Frontal cortex (tissue), 4 donors: ENCODE data around the gene DCAF4. TPM values are rescaled to one million over a fixed set of nuclear protein-coding genes. Genes with fewer than 3 reads are reported as not detected.
A peak's percentile ranks its signal among the peaks of the same experiment; 100 is the strongest.
"Not testable (repeated sequence)": the region's sequence is repeated elsewhere in the genome, so short reads cannot be mapped to it uniquely, and the experiment has no call there.

Source experiments
- DNase-seq, 2 donors: peaks; one replicate each; pipeline ENCODE4 v3.0.0; 2012; ENCODE audit warnings: low spot score in 2 of 2
- FAIRE-seq: peaks from 2 replicates; lab custom pipeline; 2012; peaks lifted over from hg19 to GRCh38; lab: Jason Lieb, UNC
- total RNA-seq: library from RNA; depleted of rRNA; stranded (reverse); fragments of >200 nt; gene quantifications from one replicate; pipeline ENCODE4 v1.2.3, GENCODE V29; 2014
- donor health status: control.
- donor health status: control.
- donor health status: control.

The DCAF4 gene
- total RNA-seq, 1 donor from 2014 or later, result 9.4 TPM

DNA sequence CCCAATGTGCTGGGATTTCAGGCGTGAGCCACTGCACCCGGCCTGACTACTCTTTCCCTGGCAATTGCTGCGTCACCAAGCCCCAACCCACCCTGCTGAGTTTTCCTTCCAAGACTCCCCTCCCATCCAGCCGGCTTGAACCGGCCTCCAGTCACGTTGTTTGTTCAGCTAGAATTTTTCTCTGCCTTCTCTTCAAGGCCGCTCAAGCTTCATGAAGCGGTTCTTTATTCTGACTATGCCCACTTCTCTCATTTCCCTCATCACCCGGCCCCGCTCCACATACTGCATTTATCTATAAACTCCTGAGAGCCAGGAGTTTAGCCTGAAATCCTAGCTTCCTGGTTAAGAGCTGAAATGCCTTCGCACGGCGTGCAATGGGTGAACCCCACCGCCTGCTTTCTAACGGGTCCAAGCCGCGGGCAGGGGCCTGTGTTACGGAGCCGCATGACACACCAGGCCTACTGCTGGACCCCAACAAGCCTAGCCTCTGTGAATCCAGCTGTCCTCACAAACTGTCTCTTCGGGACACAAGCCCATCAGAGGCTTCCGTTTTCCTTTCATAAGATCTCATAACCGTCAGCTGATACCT, 999 bp upstream of the DCAF4 start:
- FAIRE-seq (no peak), DNase-seq (no peak)

DNA sequence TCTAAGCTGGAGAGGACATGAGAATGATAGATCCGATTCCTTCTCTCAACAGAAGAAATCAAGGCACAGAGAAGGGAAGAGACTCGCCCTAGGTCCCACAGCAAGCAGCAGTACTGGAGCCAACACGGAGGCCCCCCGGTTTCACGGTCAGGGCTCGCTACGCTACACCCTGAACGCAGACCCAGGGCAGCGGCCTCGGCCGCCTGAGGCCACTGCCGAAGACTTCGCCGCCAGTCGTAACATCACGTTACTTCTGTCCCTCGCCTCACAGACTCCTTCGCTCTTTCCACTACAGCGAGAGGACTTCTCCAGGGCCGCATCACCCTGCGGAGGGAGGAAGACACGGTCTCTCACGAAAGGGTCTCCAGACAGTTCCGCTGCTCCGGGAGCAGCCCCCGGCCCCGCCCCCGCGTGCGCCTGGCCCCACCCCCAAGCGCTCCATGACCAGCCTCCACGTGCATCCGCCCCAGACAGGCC, 411 bp upstream of the DCAF4 start:
- DNase-seq (no peak), FAIRE-seq (no peak)

DNA sequence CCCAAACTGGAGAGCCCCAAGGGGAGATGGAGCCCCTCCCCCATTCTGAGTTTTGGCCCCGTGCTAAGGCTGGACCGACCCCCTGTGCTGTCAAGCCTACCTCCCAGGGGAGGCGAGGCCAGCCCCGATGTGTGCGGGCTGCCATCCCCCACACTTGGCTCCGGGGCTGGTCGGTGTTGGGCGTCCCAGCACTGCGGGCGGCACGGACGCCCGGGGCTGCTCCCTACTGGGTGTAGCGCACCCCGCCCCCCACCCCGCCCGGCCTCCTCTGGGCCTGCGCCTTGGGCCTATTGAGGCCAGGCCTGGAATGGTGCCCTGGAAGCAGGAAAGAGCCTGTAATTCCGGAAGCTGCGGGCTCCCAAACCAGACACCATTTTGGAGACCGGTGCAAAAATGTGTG, 2.6 kb downstream of the DCAF4 start:
- FAIRE-seq (no peak), DNase-seq (no peak)

DNA sequence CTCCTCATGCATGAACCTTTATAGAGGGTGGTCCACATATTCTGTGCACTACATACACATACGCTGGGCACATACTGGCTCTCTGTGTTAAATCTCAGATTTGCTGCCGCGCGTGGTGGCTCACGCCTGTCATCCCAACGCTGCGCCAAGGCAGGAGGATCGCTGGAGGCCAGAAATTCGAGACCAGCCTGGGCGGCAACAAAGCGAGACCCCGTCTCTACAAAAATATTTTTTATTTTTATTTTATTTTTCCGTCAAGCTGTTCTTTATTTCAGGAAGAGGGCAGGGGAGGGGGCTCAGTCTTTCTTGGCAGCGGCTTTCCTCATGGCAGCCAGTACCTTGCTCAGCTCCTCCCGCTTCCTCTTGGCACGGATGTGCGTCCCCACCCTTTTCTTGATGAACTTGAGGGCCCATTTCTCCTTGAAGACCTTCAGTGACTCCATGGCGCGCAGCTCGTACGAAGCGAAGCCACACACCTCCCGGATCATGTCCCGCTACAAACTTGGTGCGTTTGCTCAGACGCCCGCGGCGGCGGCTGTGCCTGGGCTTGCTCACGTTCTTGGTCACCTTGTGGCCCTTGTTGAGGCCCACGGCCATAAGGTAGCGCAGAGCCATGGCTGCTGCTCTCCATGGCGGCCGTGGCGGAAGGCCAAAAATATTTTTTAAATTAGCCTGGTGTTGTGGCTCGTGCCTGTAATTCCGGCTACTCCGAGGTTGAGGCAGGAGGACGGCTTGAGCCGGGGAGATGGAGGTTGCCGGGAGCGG, 3.2 kb downstream of the DCAF4 start:
- no peak for FAIRE-seq
- no peak for DNase-seq

DNA sequence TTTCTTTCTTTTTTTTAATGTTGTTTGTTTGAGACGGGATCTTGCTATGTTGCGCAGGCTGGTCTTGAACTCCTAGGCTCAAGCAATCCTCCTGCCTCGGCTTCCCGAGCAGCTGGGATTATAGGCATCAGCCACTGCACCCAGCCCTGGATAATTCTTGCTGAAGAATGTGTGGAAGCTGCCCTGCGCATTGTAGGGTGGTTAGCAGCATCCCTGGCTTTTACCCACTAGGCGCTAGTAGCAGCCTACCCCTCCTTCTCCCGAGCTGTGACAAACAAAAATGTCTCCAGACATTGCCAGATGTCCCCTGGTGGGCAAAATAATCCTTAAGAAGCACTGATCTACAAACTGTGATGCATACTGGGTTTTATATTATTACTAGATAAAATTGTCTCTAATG, 6.6 kb downstream of the DCAF4 start:
- DNase-seq (no peak), FAIRE-seq (no peak)

DNA sequence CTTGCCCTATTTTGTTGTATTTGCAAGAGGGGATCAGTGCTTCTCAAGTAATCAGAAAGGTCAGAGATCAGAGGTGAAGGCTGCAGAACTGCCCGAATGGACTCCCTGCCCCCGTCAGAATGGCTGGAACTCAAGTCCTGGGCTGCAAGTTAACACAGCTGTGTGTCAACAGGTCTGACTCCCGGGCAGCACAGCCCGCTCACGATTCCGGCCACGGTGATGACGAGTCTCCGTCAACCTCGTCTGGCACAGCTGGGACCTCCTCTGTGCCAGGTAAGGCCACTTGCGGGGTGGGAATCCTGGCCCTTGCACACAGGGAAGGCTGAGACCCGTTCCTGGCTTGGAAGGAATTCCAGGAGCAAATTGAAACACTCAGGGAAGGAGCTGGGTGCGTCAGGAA, 13.4 kb downstream of the DCAF4 start:
- FAIRE-seq (no peak), DNase-seq (no peak)

DNA sequence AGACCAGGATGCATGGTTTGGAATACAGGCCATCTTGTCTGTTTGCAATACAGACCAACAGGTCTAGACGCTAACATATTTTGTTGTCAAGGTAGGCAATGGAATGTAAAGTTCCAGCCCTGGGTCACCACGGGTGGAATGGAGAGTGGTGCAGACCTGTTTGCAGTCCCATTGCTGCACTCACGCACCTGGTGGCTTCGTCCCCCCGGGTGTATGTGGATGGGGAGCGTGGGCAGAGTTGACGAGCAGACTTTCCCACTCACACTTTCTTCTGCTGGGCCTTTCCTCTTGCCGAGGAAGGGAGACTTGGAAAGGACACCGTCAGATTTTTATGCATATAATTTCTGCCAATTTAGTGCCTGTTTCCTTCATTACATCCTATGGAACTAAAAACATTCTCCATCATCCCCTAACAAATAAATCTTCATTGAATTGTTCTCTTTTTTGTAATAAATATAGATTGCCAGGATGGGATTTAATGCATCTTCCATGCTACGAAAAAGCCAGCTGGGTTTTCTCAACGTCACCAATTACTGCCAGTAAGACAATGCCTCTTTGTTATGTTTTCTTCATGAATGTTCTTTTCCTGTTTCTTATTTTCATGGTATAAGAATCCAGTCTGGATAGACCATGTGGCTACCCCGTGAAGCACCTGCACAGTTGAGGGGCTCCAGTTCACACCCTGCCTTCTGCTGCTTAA, 15.2 kb downstream of the DCAF4 start:
- no peak for FAIRE-seq

DNA sequence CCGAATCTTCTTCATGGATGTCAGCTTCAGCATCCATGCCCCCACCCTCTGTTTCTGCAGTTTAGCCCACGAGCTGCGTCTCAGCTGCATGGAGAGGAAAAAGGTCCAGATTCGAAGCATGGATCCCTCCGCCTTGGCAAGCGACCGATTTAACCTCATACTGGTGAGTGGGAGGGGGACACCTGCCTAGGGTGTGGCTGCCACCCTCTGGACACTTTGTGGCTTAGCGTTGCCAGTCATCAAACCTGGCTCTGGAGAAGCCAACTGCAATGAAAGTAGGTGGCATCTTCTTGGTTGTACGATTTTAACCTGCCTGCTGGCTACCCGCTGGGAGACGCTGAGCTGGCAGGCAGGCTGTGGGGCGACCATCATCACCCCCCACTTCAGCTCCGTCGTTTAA, 16.7 kb downstream of the DCAF4 start:
- FAIRE-seq, result no peak

More for the DNA sequence above, 15.2 kb downstream of the DCAF4 start:
- no peak for DNase-seq

DNA sequence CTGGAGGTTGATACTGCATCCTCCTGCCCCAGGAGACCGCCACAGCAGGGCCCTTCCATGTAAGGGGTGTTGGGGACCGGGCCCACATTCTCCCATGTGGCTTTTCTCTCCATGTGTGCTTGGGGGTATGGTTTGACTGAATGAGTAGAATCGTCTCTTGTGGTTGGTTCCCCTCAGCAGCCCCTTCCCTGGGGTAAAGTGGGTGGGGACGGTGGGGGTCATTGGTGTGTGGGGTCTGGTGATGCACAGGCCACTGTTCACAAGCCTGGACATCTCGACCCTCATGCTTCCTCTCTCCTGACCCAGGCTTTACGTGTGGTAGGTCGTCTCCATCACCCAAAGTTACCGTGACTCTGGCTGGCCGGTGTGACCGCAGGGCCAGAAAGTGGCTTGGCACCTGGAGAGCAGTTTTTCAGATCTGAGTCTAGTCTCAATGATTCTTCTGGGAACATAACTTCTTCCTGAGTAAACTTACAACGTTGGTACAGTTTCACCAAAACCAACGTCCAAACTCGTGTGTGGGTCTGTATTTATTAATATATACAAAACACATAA, 17.7 kb downstream of the DCAF4 start:
- FAIRE-seq (no peak), DNase-seq (no peak)

More for the DNA sequence above, 16.7 kb downstream of the DCAF4 start:
- no peak for DNase-seq

DNA sequence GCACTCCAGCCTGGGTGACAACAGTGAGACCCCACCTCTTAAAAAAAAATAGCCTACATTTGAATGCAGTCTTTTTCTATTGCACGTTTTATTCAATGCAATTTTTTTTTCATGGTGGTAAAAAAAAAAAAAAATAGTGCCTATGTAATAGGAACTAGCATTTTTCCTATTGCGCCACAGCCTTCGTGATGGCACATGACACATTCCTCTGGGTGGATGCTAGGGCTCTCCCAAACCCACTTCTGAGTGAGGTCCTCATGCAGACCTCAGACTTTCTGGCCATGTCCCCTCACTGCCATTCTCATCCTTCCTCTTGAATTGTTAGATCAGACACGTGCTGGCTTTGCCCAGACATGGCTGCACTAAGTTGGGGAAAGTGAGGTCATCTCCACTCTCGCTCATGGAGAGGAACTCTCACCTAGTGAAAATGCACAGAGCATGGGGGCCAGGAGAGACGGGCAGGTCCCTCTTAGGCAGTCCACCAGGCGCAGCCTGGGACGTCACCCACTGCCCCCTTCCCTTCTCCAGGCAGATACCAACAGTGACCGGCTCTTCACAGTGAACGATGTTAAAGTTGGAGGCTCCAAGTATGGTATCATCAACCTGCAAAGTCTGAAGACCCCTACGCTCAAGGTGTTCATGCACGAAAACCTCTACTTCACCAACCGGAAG, 19.2 kb downstream of the DCAF4 start:
- no peak for FAIRE-seq
- DNase-seq, result no peak

DNA sequence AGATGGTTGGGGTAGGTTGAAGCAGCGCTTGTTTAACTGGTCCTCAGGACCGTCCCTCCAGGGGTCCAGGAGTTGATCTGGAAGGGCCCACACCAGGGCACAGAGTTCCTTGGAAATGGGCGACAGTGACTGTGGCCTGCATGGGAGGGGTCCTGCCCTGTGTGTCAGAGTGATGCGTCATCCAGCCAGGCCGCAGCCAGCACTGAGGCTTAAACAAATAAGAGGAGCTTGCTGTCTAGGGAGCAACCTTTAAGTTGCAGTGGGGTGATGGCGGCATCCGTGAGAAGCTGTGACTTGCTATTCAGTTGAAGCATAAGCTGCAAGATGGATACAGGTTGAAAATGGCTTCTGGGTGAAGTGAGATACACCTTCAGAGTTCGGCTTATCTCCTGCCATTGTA, 20.2 kb downstream of the DCAF4 start:
- FAIRE-seq (no peak), DNase-seq (no peak)

DNA sequence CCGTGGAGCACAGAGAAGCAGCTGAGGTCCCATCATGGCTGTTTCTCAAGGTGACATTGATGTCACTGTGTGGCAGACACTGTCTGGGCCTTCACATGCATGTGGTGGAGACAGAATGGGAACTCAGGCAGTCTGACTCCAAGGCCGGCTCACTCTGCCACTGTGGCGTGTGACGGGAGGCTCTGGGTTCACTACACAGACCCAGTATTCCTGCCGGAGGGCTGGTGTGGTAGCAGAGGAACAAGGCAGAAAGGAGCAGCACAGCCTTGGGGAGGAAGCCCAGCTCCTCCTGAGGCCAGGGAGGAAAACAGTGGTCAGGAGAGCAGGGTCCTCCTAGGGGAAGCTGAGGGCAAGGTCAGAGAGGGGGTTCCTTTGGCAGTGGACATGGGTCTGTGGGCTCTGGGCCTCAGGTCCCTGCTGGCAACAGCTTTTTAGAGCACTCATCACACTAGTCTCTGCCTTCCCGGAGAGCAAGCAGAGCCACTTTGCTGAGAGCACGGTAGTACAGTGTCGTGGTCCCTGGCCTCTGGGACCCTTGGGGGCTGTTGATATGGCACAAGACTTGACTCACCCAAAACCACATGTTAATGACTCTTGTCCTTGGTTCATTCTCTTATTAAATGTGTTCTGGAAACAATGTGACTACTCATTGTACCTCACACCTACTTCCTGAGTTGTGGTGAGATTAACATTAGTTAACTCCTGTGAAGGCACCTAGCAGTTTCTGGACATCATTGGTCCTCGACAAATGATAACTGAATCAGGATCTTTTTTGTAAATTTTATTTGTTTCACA, 21.3 kb downstream of the DCAF4 start:
- FAIRE-seq, result no peak
- no peak for DNase-seq

DNA sequence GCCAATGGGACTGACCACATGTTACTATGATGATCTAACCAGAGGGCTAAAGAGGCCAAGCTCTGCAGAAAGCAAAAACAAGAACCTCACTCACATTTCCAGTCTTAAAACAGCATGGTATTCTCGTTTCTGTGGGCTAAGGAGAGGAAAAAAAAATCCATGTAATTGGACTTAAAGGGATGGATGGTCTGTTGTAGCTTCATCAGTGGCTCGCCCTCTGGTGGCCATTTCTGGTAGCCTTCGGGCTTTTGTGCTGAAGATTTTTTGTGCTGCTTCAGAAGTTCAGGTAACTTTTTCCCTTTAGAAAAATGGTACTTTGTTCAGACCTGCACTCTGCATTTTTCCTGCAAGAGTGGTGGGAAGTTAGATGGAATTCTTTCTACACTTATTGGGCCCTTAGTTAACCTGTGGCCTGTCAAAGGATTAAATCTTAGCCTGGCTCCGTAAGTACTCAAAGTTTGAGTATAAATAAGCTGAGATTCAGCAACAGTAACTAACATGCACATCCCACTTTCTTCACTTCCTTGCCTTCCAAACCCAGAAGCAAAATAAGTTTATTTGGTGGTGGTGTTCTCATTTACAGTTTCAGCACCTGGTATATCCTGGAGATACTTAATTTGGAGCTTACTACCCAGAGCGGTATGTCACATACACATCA, 22.3 kb downstream of the DCAF4 start:
- DNase-seq (peak; percentile 37 to 61), FAIRE-seq (no peak)

DNA sequence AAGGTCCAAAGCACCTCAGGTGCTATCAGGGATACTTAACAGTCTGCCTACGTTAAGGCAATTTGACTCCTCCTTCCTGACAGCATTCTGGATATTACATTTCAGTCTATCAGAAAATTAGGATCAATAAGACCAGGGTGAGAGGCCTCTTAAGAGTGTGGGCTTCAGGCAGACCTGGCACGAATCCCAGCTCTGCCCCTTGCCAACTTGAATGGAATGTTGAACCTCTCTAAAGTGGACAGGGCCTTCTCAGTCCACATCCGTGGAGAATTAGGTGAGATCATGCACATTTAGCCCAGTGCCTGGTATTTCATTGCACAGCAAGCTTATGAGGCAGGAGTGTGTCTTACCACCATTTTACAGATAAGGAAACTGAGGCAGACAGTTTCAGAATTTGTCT, 25.9 kb downstream of the DCAF4 start:
- DNase-seq, result no peak
- FAIRE-seq, result no peak

DNA sequence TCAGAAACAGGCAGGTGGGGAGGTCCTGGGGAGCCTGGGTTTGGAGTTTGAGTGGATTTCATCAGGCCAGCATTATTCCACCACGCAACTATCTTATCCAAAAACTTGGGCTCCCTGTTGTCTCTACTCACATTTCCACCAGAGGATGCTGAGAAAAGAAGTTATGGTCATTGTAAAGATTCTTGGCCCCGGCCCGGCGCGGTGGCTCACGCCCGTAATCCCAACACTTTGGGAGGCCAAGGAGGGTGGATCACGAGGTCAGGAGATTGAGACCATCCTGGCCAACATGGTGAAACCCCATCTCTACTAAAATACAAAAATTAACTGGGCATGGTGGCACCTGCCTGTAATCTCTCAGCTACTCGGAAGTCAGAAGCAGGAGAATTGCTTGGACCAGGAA, 30.5 kb downstream of the DCAF4 start:
- not testable (repeated sequence) for FAIRE-seq, DNase-seq

DNA sequence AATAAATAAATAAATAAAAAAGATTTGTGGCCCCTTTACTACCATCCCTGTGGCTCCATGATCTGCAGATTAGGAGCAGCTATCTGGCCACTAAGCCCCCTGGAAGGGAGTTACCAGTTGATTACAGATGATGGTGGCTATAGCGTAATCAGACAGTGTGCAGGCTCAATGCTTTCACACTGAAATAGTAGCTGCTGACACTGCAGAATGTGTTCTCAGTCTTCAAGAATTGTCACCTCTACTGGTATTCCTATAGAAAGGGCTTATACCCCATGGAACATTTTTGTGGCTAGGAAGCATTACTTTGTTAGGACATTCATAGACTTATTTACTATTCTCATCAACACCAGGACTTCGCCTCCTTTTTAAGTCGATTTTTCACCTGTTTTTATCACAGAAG, 30.9 kb downstream of the DCAF4 start:
- DNase-seq (no peak), FAIRE-seq (no peak)

DNA sequence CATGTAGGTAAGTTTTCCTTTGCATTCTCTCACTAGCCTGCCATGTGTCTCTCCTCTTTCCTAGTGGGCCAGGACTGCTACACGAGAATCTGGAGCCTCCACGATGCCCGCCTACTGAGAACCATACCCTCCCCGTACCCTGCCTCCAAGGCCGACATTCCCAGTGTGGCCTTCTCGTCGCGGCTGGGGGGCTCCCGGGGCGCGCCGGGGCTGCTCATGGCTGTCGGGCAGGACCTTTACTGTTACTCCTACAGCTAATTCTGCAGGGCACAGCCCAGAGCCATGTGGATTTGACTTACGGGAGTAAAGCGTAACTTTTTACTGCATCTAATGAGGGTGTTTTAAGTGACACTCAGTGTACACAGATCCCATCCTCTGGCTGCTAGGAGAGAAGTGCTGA, 32.3 kb downstream of the DCAF4 start:
- DNase-seq (no peak), FAIRE-seq (no peak)

DNA sequence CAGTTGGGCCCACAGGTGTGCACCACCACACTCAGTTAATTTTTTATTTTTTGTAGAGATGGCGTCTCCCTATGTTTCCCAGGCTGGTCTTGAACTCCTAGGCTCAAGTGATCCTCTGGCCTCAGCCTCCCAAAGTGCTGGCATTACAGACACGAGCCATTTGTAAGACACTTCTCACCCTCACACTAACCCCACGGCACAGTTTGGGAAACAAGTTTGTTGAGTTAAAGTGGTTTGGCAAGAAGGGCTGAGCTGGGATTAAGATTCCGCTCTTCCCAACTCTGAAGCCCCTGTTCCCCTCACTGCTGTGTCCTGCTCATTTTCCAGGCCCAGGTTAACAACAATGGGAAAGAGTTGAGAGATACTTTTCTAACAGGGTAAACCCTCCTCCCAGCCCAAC, 34.8 kb downstream of the DCAF4 start:
- DNase-seq, FAIRE-seq: not testable (repeated sequence)
